ACC112 (cell line): ENCODE results near the gene CMKLR1.

Experiments used
- H2AFZ ChIP-seq: fragments of 200-600 bp; sonication (generic); one replicate; pipeline ENCODE4 v1.6.0; 2017; ENCODE audit warnings: antibody characterized with exemption, low read length; ENCODE audit not compliant: unreplicated experiment
- H3K27ac ChIP-seq: fragments of 200-600 bp; sonication (generic); 2 replicates; pipeline ENCODE4 v1.5.1; 2014; ENCODE audit warnings: low read depth, mild to moderate bottlenecking, antibody characterized with exemption, low read length, moderate library complexity
- H3K27me3 ChIP-seq: fragments of 200-600 bp; sonication (generic); 2 replicates; pipeline ENCODE4 v1.6.1; 2014; ENCODE audit warnings: mild to moderate bottlenecking, antibody characterized with exemption, low read length, moderate library complexity, mixed read lengths; ENCODE audit not compliant: insufficient read depth
- H3K36me3 ChIP-seq: fragments of 200-600 bp; sonication (generic); 2 replicates; pipeline ENCODE4 v1.6.1; 2016; ENCODE audit warnings: mild to moderate bottlenecking, antibody characterized with exemption, low read length, moderate library complexity, mixed read lengths; ENCODE audit not compliant: insufficient read depth
- H3K4me1 ChIP-seq: fragments of 200-600 bp; sonication (generic); one replicate; pipeline ENCODE4 v1.6.1; 2016; ENCODE audit warnings: low read length, mixed read lengths; ENCODE audit not compliant: insufficient read depth, unreplicated experiment, control insufficient read depth
- H3K4me3 ChIP-seq: fragments of 200-600 bp; sonication (generic); 2 replicates; pipeline ENCODE4 v1.5.1; 2014; ENCODE audit warnings: mild to moderate bottlenecking, low read depth, low read length
- H3K79me2 ChIP-seq: fragments of 200-600 bp; sonication (generic); one replicate; pipeline ENCODE4 v1.6.0; 2016; ENCODE audit warnings: low read length; ENCODE audit not compliant: control insufficient read depth, unreplicated experiment, insufficient read depth

Gene CMKLR1

GRCh38 chr12:108313606-108314351 lies 25.3 kb downstream of the CMKLR1 start:
- no peaks in the 10 kb centered on the region for H3K27me3 ChIP-seq
- no peak overlapping the region for H3K4me3 ChIP-seq
- H3K79me2 ChIP-seq = no peaks in the 10 kb centered on the region
- peak overlapping the region; percentile 36; the same call in 1 of the 2 replicates for H3K27ac ChIP-seq
- no peak overlapping the region for H2AFZ ChIP-seq
- H3K36me3 ChIP-seq = no peaks in the 10 kb centered on the region
- peaks cover 20% of the 10 kb centered on the region for H3K4me1 ChIP-seq

DNA sequence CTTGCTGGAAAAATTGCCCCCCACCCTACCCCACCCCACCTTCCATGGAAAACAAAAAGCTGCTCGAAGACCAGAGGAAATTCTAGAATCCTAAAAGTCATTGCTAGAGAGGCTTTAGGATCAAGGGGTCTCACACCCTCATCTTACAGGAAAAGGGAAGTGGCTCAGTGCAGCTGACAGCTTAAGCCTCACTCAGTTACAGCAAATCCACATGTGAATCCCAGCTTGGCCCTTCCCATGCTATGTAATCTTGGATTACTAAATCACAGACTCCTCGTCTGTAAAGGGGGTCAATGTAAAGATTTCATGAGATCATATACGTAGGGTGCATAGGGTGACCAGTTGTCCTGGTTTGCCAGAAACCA lies 25.9 kb downstream of the CMKLR1 start:
- Histone ChIP-seq H3K36me3 (no peaks in the 10 kb centered on the region), H3K27me3 (no peaks in the 10 kb centered on the region), H3K4me3 (no peak overlapping the region), H3K27ac (peak overlapping the region; percentile 36; the same call in 1 of the 2 replicates), H3K4me1 (peaks cover 25% of the 10 kb centered on the region), H3K79me2 (no peaks in the 10 kb centered on the region), H2AFZ (no peak overlapping the region)

DNA sequence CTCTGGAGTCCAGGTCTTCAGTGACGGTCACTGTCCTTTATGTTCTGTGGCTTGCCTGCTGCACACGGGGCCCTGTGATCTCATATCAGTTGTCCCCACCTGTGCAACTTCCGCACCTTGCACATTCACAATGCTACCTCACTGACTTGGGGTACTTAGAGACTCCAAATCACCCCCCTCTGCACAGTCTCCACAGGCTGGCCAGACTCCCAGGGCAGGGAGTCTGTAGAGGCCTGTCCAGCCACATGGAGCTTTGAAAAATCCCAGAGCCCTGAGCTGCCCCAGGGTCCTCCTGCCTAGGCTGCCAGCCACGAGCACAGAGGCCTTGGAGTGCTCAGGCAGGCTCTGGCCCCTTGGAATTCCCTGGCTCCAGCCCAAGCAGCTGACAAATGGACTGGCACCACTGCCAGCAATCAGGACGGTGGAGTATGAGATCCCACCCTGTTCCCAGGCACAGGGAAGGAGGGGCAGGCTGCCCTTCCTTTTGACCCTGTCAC lies 26.4 kb downstream of the CMKLR1 start:
- Histone ChIP-seq H3K27me3 (no peaks in the 10 kb centered on the region), H3K79me2 (no peaks in the 10 kb centered on the region), H3K4me3 (no peak overlapping the region), H3K36me3 (no peaks in the 10 kb centered on the region), H3K4me1 (peaks cover 30% of the 10 kb centered on the region), H3K27ac (no peak overlapping the region), H2AFZ (no peak overlapping the region)

DNA sequence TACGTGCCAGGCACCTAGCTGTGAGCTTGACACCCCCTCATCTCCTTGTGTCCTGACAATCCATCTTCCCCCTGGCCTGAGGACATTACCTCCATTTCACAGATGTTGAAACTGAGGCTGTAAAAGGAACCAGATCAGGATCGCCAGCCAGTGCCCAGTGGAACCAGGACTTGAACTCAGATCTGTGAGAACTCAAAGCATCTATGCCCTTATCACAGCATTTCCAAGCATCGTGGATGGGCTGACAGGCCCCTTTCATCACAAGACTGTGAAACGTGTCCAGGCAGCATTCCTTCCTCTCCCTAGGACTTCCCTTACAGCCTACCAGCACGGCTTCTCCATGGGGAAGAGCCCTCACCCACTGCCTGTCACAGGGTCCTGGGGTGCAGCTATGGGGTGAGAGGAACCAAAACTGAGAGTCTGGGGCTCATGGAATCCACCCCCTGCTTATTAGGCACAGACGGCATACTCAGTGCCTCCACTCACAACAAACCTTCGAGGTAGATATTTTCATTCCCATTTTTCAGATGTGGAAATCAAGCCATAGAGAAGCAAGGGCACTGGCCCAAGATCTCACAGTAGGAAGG lies 26.9 kb downstream of the CMKLR1 start:
- H3K4me1 ChIP-seq = peaks cover 36% of the 10 kb centered on the region
- no peak overlapping the region for H2AFZ ChIP-seq
- H3K27me3 ChIP-seq = no peaks in the 10 kb centered on the region
- H3K36me3 ChIP-seq = no peaks in the 10 kb centered on the region
- no peaks in the 10 kb centered on the region for H3K79me2 ChIP-seq
- no peak overlapping the region for H3K27ac ChIP-seq
- H3K4me3 ChIP-seq = no peak overlapping the region

GRCh38 chr12:108311605-108312004 lies 27.5 kb downstream of the CMKLR1 start:
- Histone ChIP-seq H3K27ac (no peak overlapping the region), H3K36me3 (no peaks in the 10 kb centered on the region), H3K79me2 (no peaks in the 10 kb centered on the region), H2AFZ (no peak overlapping the region), H3K27me3 (no peaks in the 10 kb centered on the region), H3K4me3 (no peak overlapping the region), H3K4me1 (peaks cover 42% of the 10 kb centered on the region)

DNA sequence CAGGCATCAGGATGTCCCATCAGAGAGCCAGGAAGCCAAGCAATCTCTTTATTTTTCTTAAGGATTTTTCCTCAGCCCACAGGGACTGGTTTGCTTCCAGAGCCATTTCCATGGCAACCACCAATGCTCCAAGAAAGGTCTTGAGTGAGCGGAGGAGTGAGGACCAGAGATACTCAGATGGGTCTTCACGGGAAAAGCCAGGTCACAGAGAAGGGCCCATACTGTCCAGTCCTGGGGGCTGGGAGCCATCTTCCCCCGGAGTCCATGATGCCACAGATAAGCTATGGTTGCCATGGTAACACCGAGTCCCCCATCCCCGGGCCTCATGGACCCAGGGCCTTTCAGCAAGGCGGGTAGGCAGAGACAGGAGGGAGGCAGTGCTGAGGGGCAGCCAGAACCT lies 28.6 kb downstream of the CMKLR1 start:
- peaks cover 51% of the 10 kb centered on the region for H3K4me1 ChIP-seq
- H3K4me3 ChIP-seq = no peak overlapping the region
- H3K79me2 ChIP-seq = no peaks in the 10 kb centered on the region
- no peak overlapping the region for H3K27ac ChIP-seq
- H3K36me3 ChIP-seq = no peaks in the 10 kb centered on the region
- H2AFZ ChIP-seq = no peak overlapping the region
- H3K27me3 ChIP-seq = no peaks in the 10 kb centered on the region

DNA sequence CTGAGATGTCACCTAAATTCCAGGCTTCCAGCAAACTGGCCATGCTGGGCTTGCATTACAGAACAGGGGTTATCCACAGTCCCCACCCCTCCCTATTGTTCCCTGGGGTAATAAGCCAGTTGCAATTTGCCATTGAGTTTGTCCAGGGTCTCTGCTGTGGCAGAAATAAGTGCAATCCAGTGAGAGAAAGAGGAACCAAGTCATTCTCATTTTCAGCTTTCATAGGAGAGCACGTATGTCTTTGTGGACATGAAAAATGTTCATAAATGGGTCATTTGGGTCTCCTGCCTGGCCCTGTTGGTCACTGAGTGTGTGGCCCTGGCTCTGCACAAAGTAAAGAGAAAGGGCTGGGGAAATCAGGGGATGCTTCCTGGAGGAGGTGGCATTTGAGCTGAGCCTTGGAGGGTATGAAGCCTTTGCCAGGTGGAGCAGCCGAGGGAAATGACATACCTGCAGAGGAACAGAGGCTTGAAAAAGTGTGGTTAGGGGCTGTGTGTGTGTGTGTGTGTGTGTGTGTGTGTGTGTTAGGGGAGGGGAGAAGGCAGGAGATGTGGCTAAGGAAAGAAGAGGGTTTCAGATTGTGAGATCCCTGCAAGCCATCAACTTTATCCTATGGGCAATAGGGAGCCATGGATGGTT lies 29.3 kb downstream of the CMKLR1 start:
- Histone ChIP-seq H3K36me3 (no peaks in the 10 kb centered on the region), H3K4me3 (no peak overlapping the region), H2AFZ (no peak overlapping the region), H3K4me1 (peaks cover 58% of the 10 kb centered on the region), H3K27ac (no peak overlapping the region), H3K79me2 (no peaks in the 10 kb centered on the region), H3K27me3 (no peaks in the 10 kb centered on the region)

DNA sequence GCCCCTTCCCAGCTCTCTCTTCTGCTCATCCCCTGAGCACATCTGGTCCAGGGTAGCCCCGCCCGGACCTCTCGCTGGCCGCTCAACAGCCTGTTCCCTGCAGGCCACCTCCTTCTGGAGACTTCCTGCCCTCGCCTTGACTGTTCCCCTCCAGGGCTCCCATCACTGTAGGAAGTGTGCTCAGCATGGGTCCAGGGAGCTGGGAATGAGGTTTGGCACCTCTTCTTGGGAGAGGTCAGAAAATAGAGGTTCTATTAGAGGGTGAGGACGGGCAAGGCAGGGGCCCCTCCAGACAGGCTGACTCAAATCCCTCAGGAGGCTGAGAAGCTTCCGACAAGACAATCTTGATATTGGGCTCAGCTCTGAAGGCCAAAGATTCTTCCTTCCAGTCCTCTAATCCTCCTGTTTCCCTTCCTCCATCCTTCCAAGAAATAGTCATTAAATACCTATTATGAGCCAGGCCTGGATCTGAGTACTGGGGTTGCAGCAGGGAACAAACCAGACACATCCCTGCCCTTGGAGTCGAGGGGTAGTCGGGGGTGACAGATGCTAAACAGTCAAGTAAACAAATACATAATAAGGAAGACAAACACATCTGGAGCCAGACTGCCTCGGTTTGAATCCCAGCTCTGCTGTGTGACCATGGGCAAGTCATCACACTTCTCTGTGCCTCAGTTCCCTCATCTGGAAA lies 30.6 kb downstream of the CMKLR1 start:
- Histone ChIP-seq H3K4me3 (no peak overlapping the region), H2AFZ (no peak overlapping the region), H3K36me3 (no peaks in the 10 kb centered on the region), H3K27ac (peak overlapping the region; percentile 94), H3K4me1 (peaks cover 64% of the 10 kb centered on the region), H3K27me3 (no peaks in the 10 kb centered on the region), H3K79me2 (no peaks in the 10 kb centered on the region)

DNA sequence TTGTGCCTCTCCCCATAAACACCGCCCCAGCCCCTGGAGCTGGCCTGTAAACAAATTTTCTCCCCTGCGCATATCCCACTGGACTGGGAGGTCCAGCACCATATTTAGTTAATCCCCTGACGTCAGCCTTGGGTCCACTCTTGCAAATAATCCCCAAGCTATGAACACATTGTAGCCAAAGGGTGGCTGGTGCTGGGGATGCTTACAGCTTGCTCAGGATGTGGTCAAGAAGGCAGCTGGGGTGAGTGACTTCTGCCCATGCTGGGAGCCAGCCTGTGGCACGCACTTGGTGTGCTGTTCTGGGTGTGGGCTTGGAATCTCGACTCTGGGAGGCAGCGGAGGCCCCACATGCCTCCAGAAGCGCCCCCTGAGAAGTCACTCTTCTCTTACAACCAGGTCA lies 32.1 kb downstream of the CMKLR1 start:
- Histone ChIP-seq H3K36me3 (no peaks in the 10 kb centered on the region), H3K27me3 (no peaks in the 10 kb centered on the region), H3K4me3 (no peak overlapping the region), H3K79me2 (no peaks in the 10 kb centered on the region), H3K4me1 (peaks cover 67% of the 10 kb centered on the region), H3K27ac (peak overlapping the region; percentile 94), H2AFZ (no peak overlapping the region)

GRCh38 chr12:108306506-108306905 lies 32.6 kb downstream of the CMKLR1 start:
- no peaks in the 10 kb centered on the region for H3K79me2 ChIP-seq
- H2AFZ ChIP-seq = no peak overlapping the region
- H3K4me1 ChIP-seq = peaks cover 67% of the 10 kb centered on the region
- H3K27me3 ChIP-seq = no peaks in the 10 kb centered on the region
- no peak overlapping the region for H3K4me3 ChIP-seq
- peak overlapping the region; percentile 94 for H3K27ac ChIP-seq
- no peaks in the 10 kb centered on the region for H3K36me3 ChIP-seq
